NK-92 (cell line): ENCODE results near the gene KCNQ2.

Source experiments
- DNase-seq: peaks from one replicate; lab custom pipeline; 2025; ENCODE audit not compliant: unreplicated experiment; lab: John Stamatoyannopoulos, UW

The KCNQ2 gene

GRCh38 chr20:63501818-63502670 lies 29.6 kb upstream of the KCNQ2 start:
- no peak for DNase-seq

GRCh38 chr20:63500902-63501817 lies 28.7 kb upstream of the KCNQ2 start:
- no peak for DNase-seq

GRCh38 chr20:63500151-63500901 lies 27.9 kb upstream of the KCNQ2 start:
- DNase-seq = no peak

GRCh38 chr20:63499338-63499969 lies 27.0 kb upstream of the KCNQ2 start:
- DNase-seq = no peak

- DNase-seq = no peak
Measured at GRCh38 chr20:63498960-63499337, 26.5 kb upstream of the KCNQ2 start, which contains the start of gene EEF1A2. Gene EEF1A2 (minus strand): TSS chr20:63499083. CDS start chr20:63497763, 1,320 bp downstream.

GRCh38 chr20:63497946-63498935 lies 25.8 kb upstream of the KCNQ2 start:
- DNase-seq = no peak

GRCh38 chr20:63497138-63497945 lies 24.9 kb upstream of the KCNQ2 start:
- no peak for DNase-seq

GRCh38 chr20:63496596-63497120 lies 24.2 kb upstream of the KCNQ2 start:
- no peak for DNase-seq

- no peak for DNase-seq
Measured at GRCh38 chr20:63495741-63496595, 23.5 kb upstream of the KCNQ2 start.

- no peak for DNase-seq
Measured at GRCh38 chr20:63495167-63495720, 22.8 kb upstream of the KCNQ2 start.

- DNase-seq = no peak
Measured at GRCh38 chr20:63494420-63495166, 22.1 kb upstream of the KCNQ2 start.

- DNase-seq = no peak
Measured at GRCh38 chr20:63494084-63494419, 21.6 kb upstream of the KCNQ2 start.

- DNase-seq = no peak
Measured at GRCh38 chr20:63493563-63494020, 21.1 kb upstream of the KCNQ2 start.

GRCh38 chr20:63492982-63493381 lies 20.5 kb upstream of the KCNQ2 start:
- DNase-seq = no peak

- DNase-seq = no peak
Measured at GRCh38 chr20:63492518-63492917, 20.1 kb upstream of the KCNQ2 start.

- no peak for DNase-seq
Measured at GRCh38 chr20:63491635-63492230, 19.3 kb upstream of the KCNQ2 start.
